ENCODE measurements around the gene SLC25A39. TPM values are rescaled to one million over a fixed set of nuclear protein-coding genes. Genes with fewer than 3 reads are reported as not detected.
A peak's percentile ranks its signal among the peaks of the same experiment; 100 is the strongest.

SLC25A39 gene
- total and polyA plus RNA-seq, 9 of the 15 experiments (the other 6 are each of a cell fraction or from before 2014, with no cell fraction given), result 4.8 to 267 (median 140) TPM

DNA sequence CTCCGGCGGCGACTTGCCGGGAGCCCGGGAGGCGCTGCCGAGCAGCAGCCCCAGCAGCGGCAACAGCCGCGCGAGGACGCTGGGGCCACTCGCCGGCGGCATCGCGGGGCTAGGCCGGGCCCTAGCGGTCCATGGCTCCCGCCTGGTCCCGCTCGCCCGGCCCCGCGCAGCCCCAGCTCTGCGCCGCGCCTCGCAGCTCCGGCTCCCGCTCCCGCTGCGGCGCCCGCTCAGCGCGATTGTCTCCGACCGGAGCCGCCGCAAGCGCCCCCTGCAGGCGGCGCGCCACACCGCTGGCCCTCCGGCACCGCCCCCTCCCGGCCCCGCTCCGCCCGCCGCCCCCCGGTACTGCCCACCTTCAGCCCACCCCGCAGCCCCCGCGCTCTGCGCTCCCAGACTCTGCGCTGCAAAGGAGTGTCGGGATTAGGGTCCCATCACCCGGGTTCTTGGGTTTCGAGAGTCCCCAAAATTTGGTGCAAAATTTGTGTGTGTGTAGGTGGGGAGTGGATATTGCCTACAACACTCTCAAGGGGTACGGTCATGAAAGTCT lies 39.1 kb upstream of the SLC25A39 start, which contains the start of gene FAM171A2 (continued):
- TF ChIP-seq, protein P1, sequence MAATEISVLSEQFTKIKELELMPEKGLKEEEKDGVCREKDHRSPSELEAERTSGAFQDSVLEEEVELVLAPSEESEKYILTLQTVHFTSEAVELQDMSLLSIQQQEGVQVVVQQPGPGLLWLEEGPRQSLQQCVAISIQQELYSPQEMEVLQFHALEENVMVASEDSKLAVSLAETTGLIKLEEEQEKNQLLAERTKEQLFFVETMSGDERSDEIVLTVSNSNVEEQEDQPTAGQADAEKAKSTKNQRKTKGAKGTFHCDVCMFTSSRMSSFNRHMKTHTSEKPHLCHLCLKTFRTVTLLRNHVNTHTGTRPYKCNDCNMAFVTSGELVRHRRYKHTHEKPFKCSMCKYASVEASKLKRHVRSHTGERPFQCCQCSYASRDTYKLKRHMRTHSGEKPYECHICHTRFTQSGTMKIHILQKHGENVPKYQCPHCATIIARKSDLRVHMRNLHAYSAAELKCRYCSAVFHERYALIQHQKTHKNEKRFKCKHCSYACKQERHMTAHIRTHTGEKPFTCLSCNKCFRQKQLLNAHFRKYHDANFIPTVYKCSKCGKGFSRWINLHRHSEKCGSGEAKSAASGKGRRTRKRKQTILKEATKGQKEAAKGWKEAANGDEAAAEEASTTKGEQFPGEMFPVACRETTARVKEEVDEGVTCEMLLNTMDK (IDR thresholded peaks at IDR 0.05; ENCODE audit: borderline replicate concordance, insufficient read depth, low read depth, low read length, poor library complexity, severe bottlenecking), result peak; percentile 90
- TF ChIP-seq HIVEP1 (CRISPR knock-in tag; IDR thresholded peaks at IDR 0.05) (no peak), CREBBP (IDR thresholded peaks at IDR 0.05; ENCODE audit: low read depth, low read length) (no peak), KAT8 (IDR thresholded peaks at IDR 0.05; ENCODE audit: low read depth) (no peak), CTBP1 (IDR thresholded peaks at IDR 0.05; ENCODE audit: borderline replicate concordance) (peak; percentile 65; the same call in 1 of the 2 replicates), TRIM28 (IDR thresholded peaks at IDR 0.05) (no peak), MCM2 (IDR thresholded peaks at IDR 0.05; ENCODE audit: low read depth) (no peak)
- TF ChIP-seq, protein P2, sequence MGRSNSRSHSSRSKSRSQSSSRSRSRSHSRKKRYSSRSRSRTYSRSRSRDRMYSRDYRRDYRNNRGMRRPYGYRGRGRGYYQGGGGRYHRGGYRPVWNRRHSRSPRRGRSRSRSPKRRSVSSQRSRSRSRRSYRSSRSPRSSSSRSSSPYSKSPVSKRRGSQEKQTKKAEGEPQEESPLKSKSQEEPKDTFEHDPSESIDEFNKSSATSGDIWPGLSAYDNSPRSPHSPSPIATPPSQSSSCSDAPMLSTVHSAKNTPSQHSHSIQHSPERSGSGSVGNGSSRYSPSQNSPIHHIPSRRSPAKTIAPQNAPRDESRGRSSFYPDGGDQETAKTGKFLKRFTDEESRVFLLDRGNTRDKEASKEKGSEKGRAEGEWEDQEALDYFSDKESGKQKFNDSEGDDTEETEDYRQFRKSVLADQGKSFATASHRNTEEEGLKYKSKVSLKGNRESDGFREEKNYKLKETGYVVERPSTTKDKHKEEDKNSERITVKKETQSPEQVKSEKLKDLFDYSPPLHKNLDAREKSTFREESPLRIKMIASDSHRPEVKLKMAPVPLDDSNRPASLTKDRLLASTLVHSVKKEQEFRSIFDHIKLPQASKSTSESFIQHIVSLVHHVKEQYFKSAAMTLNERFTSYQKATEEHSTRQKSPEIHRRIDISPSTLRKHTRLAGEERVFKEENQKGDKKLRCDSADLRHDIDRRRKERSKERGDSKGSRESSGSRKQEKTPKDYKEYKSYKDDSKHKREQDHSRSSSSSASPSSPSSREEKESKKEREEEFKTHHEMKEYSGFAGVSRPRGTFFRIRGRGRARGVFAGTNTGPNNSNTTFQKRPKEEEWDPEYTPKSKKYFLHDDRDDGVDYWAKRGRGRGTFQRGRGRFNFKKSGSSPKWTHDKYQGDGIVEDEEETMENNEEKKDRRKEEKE (IDR thresholded peaks at IDR 0.05; ENCODE audit: borderline replicate concordance in 1 of 2, control insufficient read depth in 1 of 2, low read depth in 2 of 2, low read length in 1 of 2), result no peak
- TF ChIP-seq, protein P3, sequence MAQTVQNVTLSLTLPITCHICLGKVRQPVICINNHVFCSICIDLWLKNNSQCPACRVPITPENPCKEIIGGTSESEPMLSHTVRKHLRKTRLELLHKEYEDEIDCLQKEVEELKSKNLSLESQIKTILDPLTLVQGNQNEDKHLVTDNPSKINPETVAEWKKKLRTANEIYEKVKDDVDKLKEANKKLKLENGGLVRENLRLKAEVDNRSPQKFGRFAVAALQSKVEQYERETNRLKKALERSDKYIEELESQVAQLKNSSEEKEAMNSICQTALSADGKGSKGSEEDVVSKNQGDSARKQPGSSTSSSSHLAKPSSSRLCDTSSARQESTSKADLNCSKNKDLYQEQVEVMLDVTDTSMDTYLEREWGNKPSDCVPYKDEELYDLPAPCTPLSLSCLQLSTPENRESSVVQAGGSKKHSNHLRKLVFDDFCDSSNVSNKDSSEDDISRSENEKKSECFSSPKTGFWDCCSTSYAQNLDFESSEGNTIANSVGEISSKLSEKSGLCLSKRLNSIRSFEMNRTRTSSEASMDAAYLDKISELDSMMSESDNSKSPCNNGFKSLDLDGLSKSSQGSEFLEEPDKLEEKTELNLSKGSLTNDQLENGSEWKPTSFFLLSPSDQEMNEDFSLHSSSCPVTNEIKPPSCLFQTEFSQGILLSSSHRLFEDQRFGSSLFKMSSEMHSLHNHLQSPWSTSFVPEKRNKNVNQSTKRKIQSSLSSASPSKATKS (CRISPR knock-in tag; IDR thresholded peaks at IDR 0.05), result no peak
- TF ChIP-seq, protein P4, sequence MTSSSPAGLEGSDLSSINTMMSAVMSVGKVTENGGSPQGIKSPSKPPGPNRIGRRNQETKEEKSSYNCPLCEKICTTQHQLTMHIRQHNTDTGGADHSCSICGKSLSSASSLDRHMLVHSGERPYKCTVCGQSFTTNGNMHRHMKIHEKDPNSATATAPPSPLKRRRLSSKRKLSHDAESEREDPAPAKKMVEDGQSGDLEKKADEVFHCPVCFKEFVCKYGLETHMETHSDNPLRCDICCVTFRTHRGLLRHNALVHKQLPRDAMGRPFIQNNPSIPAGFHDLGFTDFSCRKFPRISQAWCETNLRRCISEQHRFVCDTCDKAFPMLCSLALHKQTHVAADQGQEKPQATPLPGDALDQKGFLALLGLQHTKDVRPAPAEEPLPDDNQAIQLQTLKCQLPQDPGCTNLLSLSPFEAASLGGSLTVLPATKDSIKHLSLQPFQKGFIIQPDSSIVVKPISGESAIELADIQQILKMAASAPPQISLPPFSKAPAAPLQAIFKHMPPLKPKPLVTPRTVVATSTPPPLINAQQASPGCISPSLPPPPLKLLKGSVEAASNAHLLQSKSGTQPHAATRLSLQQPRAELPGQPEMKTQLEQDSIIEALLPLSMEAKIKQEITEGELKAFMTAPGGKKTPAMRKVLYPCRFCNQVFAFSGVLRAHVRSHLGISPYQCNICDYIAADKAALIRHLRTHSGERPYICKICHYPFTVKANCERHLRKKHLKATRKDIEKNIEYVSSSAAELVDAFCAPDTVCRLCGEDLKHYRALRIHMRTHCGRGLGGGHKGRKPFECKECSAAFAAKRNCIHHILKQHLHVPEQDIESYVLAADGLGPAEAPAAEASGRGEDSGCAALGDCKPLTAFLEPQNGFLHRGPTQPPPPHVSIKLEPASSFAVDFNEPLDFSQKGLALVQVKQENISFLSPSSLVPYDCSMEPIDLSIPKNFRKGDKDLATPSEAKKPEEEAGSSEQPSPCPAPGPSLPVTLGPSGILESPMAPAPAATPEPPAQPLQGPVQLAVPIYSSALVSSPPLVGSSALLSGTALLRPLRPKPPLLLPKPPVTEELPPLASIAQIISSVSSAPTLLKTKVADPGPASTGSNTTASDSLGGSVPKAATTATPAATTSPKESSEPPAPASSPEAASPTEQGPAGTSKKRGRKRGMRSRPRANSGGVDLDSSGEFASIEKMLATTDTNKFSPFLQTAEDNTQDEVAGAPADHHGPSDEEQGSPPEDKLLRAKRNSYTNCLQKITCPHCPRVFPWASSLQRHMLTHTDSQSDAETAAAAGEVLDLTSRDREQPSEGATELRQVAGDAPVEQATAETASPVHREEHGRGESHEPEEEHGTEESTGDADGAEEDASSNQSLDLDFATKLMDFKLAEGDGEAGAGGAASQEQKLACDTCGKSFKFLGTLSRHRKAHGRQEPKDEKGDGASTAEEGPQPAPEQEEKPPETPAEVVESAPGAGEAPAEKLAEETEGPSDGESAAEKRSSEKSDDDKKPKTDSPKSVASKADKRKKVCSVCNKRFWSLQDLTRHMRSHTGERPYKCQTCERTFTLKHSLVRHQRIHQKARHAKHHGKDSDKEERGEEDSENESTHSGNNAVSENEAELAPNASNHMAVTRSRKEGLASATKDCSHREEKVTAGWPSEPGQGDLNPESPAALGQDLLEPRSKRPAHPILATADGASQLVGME (CRISPR knock-in tag; IDR thresholded peaks at IDR 0.05), result no peak
- TF ChIP-seq, protein P5, sequence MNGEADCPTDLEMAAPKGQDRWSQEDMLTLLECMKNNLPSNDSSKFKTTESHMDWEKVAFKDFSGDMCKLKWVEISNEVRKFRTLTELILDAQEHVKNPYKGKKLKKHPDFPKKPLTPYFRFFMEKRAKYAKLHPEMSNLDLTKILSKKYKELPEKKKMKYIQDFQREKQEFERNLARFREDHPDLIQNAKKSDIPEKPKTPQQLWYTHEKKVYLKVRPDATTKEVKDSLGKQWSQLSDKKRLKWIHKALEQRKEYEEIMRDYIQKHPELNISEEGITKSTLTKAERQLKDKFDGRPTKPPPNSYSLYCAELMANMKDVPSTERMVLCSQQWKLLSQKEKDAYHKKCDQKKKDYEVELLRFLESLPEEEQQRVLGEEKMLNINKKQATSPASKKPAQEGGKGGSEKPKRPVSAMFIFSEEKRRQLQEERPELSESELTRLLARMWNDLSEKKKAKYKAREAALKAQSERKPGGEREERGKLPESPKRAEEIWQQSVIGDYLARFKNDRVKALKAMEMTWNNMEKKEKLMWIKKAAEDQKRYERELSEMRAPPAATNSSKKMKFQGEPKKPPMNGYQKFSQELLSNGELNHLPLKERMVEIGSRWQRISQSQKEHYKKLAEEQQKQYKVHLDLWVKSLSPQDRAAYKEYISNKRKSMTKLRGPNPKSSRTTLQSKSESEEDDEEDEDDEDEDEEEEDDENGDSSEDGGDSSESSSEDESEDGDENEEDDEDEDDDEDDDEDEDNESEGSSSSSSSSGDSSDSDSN (IDR thresholded peaks at IDR 0.05; ENCODE audit: borderline replicate concordance in 1 of 2, low read depth in 2 of 2, low read length in 2 of 2), result peak; percentile 90 to 97
